Adipocyte (in vitro differentiated cells): ENCODE results near the gene NIF3L1.
A peak's percentile ranks its signal among the peaks of the same experiment; 100 is the strongest.
"Not testable (repeated sequence)": the region's sequence is repeated elsewhere in the genome, so short reads cannot be mapped to it uniquely, and the experiment has no call there.

Source experiments
- DNase-seq: peaks from one replicate; pipeline ENCODE4 v3.0.0-alpha.2; 2015; ENCODE audit warnings: low read depth
- H3K27me3 ChIP-seq: replicated peaks from 2 replicates; pipeline ENCODE4 v1.7.0; 2013; ENCODE audit warnings: mild to moderate bottlenecking, low read length, moderate library complexity; ENCODE audit not compliant: control insufficient read depth, insufficient read depth
- H3K36me3 ChIP-seq: 2 replicates; pipeline ENCODE4 v1.7.0; 2013; ENCODE audit warnings: low read length, mild to moderate bottlenecking, moderate library complexity; ENCODE audit not compliant: control insufficient read depth, insufficient read depth, severe bottlenecking
- H3K4me1 ChIP-seq: 2 replicates; pipeline ENCODE4 v1.7.0; 2013; ENCODE audit warnings: mild to moderate bottlenecking, low read length, moderate library complexity; ENCODE audit not compliant: control insufficient read depth, insufficient read depth
- H3K4me3 ChIP-seq: 2 replicates; pipeline ENCODE4 v1.7.0; 2013; ENCODE audit warnings: mild to moderate bottlenecking, low read length, moderate library complexity
- H3K9ac ChIP-seq: 2 replicates; pipeline ENCODE4 v1.7.0; 2013; ENCODE audit warnings: mild to moderate bottlenecking, low read length, moderate library complexity
- H3K9me3 ChIP-seq: 2 replicates; pipeline ENCODE4 v1.7.0; 2013; ENCODE audit warnings: mild to moderate bottlenecking, low read length, moderate library complexity; ENCODE audit not compliant: control insufficient read depth

NIF3L1 gene

DNA sequence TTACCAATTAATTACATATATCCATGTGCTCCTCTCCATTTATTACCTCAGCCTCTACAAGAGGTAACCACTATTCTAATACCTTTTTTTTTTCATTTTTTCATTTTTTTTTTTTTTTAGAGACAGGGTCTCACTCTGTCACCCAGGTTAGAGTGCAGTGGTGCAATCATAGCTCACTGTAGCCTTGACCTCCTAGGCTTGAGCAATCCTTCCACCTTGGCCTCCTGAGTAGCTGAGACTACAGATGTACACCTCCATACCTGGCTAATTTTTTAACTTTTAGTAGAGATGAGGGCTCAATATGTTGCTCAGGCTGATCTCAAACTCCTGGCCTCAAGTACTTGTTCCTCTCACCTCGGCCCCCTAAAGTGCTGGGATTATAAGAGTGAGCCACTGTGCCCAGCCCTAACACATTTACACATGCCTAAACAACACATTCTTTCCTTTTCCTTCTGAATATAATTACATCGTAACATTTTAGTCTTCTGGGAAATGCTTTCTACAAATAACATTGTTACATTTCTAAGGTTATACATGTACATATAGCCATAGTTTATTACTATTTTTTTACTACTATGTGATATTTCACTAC, 10.8 kb upstream of the NIF3L1 start:
- H3K36me3 ChIP-seq: peaks cover 77% of the 10 kb centered on the region

DNA sequence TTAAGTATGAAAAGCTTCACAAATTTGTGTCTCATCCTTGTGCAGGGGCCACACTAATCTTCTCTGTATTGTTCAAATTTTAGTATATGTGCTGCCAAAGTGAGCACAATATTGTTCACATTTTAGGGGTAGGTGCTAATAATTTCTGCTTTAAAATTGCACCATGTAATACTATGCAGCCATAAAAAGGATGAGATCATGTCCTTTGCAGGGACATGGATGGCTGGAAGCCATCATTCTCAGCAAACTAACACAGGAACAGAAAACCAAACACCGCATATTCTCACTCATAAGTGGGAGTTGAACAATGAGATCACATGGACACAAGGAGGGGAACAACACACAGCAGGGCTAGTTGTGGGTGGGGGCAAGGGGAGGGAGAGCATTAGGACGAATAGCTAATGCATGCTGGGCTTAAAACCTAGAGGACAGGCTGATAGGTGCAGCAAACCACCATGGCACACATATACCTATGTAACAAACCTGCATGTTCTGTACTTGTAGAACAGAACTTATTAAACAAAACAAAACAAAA, 7.4 kb upstream of the NIF3L1 start:
- peaks cover 69% of the 10 kb centered on the region for H3K36me3 ChIP-seq
- not testable (repeated sequence) for H3K4me3 ChIP-seq, DNase-seq

More for the DNA sequence above, 10.8 kb upstream of the NIF3L1 start:
- H3K9me3 ChIP-seq: no peaks in the 10 kb centered on the region
- no peaks in the 10 kb centered on the region for H3K27me3 ChIP-seq
- H3K4me1 ChIP-seq: no peaks in the 10 kb centered on the region
- no peak for DNase-seq
- H3K4me3 ChIP-seq: no peak overlapping the region
- no peak overlapping the region for H3K9ac ChIP-seq

DNA sequence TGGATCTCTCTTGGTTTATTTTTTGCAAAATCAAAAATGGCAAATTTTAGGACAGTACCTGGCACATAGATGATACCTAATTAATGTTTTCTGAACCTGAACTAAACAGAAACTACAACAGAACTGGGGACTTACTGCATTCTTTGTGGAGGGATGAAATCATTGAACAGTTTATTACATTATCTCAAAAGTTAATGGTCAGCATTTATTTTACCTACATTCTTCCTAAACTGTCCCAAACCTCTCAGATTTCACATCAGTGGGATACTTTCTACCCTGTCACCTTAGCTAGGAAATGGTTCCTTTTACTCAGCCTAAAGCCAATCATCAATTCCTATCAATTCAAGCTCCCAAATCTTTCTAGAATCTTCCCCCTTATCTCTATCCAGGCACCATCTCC, 10.3 kb downstream of the NIF3L1 start:
- H3K36me3 ChIP-seq: peaks cover 77% of the 10 kb centered on the region

More for the DNA sequence above, 7.4 kb upstream of the NIF3L1 start:
- not testable (repeated sequence) for H3K9ac ChIP-seq, H3K9me3 ChIP-seq, H3K27me3 ChIP-seq, H3K4me1 ChIP-seq

DNA sequence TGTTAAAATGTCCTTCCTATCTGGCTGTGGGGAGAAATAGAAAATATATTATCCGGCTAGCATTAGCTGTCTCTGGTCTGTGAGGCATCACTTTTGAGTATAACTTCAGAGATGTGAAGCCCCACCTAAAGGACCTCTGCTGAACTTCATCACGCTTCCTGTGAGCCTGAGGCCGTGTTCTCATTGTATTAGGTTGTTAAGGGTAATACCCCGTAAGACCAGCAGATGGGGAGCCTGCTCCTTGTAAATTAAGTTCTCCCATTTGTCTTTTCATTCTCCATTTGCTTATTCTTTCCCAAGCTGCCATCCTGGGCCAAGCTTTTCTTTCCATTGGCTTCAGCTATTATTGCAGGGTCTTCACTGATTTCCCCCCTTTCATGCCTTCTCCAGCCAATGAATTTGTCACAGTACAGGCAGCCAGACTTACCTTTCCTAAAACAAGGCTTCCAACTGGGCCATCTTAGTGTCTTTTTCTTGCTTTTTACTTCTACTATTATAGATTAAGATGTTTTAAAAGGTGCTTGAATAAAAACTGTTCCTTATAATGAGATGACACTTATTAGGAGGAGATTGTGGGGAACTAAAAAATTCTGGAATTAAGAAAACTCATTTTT, 12.4 kb downstream of the NIF3L1 start:
- peaks cover 63% of the 10 kb centered on the region for H3K36me3 ChIP-seq
- peak; percentile 93 for DNase-seq

More for the DNA sequence above, 10.3 kb downstream of the NIF3L1 start:
- no peak overlapping the region for H3K4me3 ChIP-seq
- H3K4me1 ChIP-seq: peaks cover 11% of the 10 kb centered on the region
- H3K9me3 ChIP-seq: no peaks in the 10 kb centered on the region
- H3K9ac ChIP-seq: no peak overlapping the region
- DNase-seq: no peak
- no peaks in the 10 kb centered on the region for H3K27me3 ChIP-seq

DNA sequence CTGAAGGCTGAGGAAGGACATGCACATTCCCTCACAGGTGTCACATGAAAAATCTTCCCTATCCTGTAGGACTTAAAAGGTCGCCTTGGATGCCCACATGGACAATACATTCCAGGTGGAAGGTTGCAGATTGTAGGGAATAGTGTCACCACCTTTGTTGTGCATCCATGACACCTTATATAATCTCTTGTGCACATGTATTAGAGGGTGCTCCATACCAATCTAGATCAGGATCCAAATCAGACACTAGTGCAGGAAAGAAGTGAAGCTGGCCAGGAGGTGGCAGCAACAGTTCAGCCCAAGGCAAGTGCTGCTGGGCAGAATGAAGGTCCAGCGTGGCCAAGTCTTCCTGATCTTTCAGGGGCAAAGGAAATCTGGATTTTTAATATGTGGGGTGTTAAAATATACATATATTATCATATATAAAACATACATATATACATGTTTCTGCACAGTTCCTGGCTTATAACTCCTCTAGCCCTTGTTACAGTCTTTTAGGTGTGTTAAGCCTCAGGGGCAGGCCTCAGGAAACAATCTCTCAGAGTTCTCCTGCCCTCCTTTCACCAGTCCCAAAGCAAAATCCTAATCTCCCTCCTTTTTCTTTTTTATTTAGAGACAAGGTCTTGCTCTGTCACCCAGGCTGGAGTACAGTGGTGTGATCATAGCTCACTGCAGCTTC, 16.6 kb downstream of the NIF3L1 start:
- Histone ChIP-seq H3K9ac (peak overlapping the region; percentile 42), H3K4me1 (no peaks in the 10 kb centered on the region), H3K4me3 (no peak overlapping the region), H3K36me3 (peaks cover 50% of the 10 kb centered on the region), H3K27me3 (no peaks in the 10 kb centered on the region), H3K9me3 (no peaks in the 10 kb centered on the region)
- DNase-seq: peak; percentile 83

More for the DNA sequence above, 12.4 kb downstream of the NIF3L1 start:
- H3K9ac ChIP-seq: peak overlapping the region; percentile 14
- H3K4me1 ChIP-seq: peaks cover 11% of the 10 kb centered on the region
- H3K9me3 ChIP-seq: no peaks in the 10 kb centered on the region
- no peaks in the 10 kb centered on the region for H3K27me3 ChIP-seq
- no peak overlapping the region for H3K4me3 ChIP-seq

DNA sequence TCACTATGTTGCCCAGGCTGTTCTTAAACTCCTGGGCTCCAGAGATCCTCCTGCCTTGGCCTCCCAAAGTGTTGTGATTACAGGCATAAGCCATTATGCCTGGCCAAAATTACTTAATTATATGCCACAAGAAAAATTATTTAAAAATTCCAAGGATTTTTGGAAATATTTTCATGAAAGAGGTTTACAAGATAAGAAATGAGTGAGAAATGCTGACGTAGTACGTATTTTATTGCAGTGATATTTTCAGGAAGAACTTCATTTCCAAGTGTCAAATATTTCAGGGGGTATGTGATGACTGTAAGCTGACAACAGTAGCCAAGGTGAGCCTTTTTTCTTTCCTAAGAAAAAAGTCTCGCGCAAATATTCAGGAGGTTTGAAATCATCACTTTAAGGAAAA, 20.8 kb downstream of the NIF3L1 start:
- H3K27me3 ChIP-seq: no peaks in the 10 kb centered on the region
- H3K4me3 ChIP-seq: no peak overlapping the region
- no peak overlapping the region for H3K9ac ChIP-seq
- peaks cover 13% of the 10 kb centered on the region for H3K4me1 ChIP-seq
- DNase-seq: no peak
- no peaks in the 10 kb centered on the region for H3K9me3 ChIP-seq
- H3K36me3 ChIP-seq: peaks cover 46% of the 10 kb centered on the region

DNA sequence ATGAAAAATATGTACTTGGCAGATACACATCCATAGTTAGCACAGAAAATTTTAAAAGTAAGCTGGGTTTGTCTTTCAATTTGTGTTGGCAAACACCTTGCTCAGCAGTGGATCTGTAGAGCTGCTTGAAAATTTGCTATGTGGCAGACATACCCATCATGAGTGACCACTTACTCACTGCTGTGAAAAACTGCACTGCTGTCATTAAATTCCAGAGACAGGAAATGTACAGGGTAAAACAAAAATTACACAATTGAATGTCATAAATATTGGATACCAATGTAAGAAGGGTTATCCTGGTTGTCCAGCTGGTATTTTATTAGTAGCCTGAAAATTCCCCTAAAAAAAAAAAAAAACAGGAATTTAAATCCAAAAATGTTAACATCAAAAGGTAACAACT, 24.5 kb downstream of the NIF3L1 start:
- Histone ChIP-seq H3K9me3 (no peaks in the 10 kb centered on the region), H3K27me3 (no peaks in the 10 kb centered on the region), H3K36me3 (peaks cover 52% of the 10 kb centered on the region), H3K4me3 (no peak overlapping the region), H3K9ac (peak overlapping the region; percentile 49), H3K4me1 (peaks cover 13% of the 10 kb centered on the region)
- DNase-seq: peak; percentile 65

DNA sequence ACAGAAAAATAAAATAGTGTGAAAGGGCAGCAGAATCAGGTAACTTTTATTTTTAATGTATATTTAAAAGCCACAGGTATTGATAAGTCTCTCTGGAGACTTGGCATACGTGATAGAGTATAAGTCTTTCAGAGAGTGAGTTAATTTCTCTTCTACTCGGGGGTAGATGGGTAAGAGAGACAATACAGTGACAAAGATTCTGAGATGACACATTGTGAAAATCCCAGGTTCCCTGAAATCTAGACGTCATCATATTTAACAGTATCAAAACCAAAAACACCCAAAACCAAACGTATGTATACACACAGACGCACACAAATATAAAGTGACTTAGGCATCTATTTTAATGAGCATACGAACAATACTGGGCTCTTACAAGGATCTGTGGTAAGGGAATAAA, 33.3 kb downstream of the NIF3L1 start:
- no peak for DNase-seq
- Histone ChIP-seq H3K9me3 (no peaks in the 10 kb centered on the region), H3K9ac (no peak overlapping the region), H3K4me1 (no peaks in the 10 kb centered on the region), H3K36me3 (peaks cover 70% of the 10 kb centered on the region), H3K4me3 (no peak overlapping the region), H3K27me3 (no peaks in the 10 kb centered on the region)

DNA sequence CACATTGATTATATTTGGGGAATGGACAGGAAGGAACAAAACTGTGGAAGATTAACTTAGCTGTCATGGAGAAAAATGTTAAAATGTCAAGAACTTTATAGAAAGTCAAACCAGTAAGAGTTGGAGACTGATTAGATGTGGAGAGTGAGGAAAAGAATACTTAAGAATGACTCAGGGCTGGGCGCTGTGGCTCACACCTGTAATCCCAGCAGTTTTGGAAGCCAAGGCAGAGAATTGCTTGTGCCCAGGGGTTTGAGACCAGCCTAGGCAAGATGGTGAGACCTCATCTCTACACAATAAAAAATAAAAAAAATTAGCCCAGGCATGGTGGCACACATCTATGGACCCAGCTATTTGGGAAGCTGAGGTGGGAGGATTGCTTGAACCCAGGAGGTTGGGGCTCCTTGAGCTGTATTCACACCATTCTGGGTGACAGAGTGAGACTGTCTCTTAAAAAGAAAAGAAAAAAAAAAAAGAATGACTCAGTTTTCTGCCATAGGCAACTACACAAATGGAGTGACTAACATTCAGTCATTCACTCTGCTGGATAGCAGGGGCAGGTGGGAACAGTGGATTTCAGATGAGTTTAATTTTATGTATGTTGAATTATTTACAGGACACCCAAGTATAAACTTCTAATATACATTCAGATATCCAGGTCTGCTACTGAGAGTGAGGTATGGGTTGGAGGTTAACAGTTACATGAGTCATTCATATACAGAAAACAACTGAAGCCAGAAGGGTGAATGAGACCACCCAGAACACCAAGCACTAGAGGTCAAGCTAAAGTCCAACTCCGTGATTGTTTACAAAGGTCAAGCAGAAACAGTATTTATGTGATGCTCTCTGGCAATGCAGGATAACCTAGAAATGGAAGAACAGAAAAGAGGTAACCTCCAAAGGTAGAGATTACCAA, 40.4 kb downstream of the NIF3L1 start:
- no peak overlapping the region for H3K9ac ChIP-seq
- H3K36me3 ChIP-seq: peaks cover 36% of the 10 kb centered on the region
- DNase-seq: no peak
- no peak overlapping the region for H3K4me3 ChIP-seq
- peaks cover 11% of the 10 kb centered on the region for H3K4me1 ChIP-seq
- no peaks in the 10 kb centered on the region for H3K27me3 ChIP-seq
- H3K9me3 ChIP-seq: no peaks in the 10 kb centered on the region

DNA sequence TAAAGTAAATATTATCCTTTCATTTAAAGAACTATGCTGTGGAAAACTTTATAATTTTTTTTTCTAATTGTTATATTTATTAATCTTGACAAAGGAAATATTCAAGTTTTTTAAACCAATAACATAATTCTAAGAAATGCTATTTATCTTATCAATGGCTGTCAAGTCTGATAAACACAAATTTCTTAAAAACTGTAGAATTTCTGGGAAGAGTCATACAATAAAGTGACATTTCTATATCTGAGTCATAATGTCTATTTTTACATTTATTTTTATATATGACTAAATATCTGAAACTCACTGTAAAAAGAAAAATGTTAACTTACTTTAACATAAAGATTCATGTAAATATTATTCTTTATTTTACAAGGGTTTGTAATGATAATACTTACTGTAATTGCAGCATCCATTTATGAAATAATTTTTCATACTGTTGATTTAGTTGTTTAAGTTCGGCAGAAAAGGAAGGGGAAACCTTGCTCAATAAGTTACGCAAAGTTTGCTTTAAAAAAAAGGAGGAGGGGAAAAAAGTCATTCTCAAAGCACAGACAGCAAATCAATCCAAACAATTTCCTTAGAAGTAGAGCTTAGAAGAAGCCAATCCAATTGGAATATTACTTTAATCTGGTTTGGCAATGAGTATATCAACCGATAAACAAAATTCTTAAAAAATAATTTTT, 41.9 kb downstream of the NIF3L1 start:
- no peaks in the 10 kb centered on the region for H3K27me3 ChIP-seq
- H3K36me3 ChIP-seq: peaks cover 44% of the 10 kb centered on the region
- H3K9ac ChIP-seq: no peak overlapping the region
- peak; percentile 33 for DNase-seq
- no peaks in the 10 kb centered on the region for H3K9me3 ChIP-seq
- H3K4me3 ChIP-seq: no peak overlapping the region
- H3K4me1 ChIP-seq: peaks cover 11% of the 10 kb centered on the region
